PFSK-1 (cell line): ENCODE data around the gene SLC4A2.

Experiments used
- FOXP2 ChIP-seq: optimal IDR thresholded peaks from 2 replicates; pipeline ENCODE3; 2011; ENCODE audit warnings: borderline replicate concordance, control low read depth, inconsistent platforms; ENCODE audit not compliant: insufficient read depth; ENCODE audit errors: extremely low read length, extremely low read depth
- POLR2AphosphoS5 ChIP-seq: IDR thresholded peaks from 2 replicates; pipeline ENCODE4 v1.6.1; 2012; ENCODE audit warnings: low read depth, mild to moderate bottlenecking, control low read depth, low read length, moderate library complexity
- SIN3A ChIP-seq: IDR thresholded peaks from 2 replicates; pipeline ENCODE4 v1.6.1; 2012; ENCODE audit warnings: mild to moderate bottlenecking, low read length, moderate library complexity, borderline replicate concordance; ENCODE audit not compliant: insufficient read depth
- TAF1 ChIP-seq: IDR thresholded peaks from 2 replicates; pipeline ENCODE4 v1.6.1; 2012; ENCODE audit warnings: low read length, control low read depth, borderline replicate concordance; ENCODE audit not compliant: insufficient read depth
- TF ChIP-seq, protein P1 (sequence below), 2 experiments: IDR thresholded peaks; 2 replicates each; pipeline versions ENCODE4 v1.6.1 to v1.8.0; 2011 to 2012; ENCODE audit warnings: low read depth in 2 of 2, low read length in 2 of 2, control low read depth in 1 of 2, inconsistent platforms in 1 of 2, mild to moderate bottlenecking in 1 of 2, moderate library complexity in 1 of 2; ENCODE audit not compliant: insufficient read depth in 1 of 2

Gene SLC4A2

DNA sequence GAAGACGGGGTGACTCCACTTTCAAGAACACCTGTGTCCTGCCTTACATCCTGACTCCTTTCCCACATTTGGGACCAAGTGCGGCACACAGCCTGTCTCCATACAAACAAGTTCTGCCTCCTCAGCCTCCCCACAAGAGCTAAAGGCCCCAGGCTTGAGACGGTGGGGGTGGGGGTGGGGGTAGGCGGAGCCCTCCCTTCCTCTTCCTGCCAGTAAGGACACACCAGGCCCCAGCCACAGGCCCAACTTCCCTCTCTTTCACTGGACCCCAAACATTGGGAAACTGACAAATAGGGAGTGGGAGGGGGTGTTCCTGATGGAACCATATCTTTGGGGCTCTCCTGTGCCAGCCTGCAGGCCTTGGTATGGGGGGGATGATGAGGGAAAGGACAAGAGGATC is 6.3 kb upstream of the SLC4A2 start:
- TF ChIP-seq, protein P1, sequence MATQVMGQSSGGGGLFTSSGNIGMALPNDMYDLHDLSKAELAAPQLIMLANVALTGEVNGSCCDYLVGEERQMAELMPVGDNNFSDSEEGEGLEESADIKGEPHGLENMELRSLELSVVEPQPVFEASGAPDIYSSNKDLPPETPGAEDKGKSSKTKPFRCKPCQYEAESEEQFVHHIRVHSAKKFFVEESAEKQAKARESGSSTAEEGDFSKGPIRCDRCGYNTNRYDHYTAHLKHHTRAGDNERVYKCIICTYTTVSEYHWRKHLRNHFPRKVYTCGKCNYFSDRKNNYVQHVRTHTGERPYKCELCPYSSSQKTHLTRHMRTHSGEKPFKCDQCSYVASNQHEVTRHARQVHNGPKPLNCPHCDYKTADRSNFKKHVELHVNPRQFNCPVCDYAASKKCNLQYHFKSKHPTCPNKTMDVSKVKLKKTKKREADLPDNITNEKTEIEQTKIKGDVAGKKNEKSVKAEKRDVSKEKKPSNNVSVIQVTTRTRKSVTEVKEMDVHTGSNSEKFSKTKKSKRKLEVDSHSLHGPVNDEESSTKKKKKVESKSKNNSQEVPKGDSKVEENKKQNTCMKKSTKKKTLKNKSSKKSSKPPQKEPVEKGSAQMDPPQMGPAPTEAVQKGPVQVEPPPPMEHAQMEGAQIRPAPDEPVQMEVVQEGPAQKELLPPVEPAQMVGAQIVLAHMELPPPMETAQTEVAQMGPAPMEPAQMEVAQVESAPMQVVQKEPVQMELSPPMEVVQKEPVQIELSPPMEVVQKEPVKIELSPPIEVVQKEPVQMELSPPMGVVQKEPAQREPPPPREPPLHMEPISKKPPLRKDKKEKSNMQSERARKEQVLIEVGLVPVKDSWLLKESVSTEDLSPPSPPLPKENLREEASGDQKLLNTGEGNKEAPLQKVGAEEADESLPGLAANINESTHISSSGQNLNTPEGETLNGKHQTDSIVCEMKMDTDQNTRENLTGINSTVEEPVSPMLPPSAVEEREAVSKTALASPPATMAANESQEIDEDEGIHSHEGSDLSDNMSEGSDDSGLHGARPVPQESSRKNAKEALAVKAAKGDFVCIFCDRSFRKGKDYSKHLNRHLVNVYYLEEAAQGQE (IDR thresholded peaks at IDR 0.05; ENCODE audit: insufficient read depth in 1 of 2, low read depth in 2 of 2, low read length in 2 of 2) = no peak

- TF ChIP-seq POLR2AphosphoS5 (no peak), TAF1 (no peak)
Observed at GRCh38 chr7:151053751-151054150, 5.6 kb upstream of the SLC4A2 start.

- TF ChIP-seq POLR2AphosphoS5 (no peak), TAF1 (no peak), FOXP2 (no peak), SIN3A (no peak)
- TF ChIP-seq, protein P1 (IDR thresholded peaks at IDR 0.05; ENCODE audit: insufficient read depth in 1 of 2, low read depth in 2 of 2, low read length in 2 of 2) = no peak
Observed at GRCh38 chr7:151056283-151056665, 3.1 kb upstream of the SLC4A2 start.

DNA sequence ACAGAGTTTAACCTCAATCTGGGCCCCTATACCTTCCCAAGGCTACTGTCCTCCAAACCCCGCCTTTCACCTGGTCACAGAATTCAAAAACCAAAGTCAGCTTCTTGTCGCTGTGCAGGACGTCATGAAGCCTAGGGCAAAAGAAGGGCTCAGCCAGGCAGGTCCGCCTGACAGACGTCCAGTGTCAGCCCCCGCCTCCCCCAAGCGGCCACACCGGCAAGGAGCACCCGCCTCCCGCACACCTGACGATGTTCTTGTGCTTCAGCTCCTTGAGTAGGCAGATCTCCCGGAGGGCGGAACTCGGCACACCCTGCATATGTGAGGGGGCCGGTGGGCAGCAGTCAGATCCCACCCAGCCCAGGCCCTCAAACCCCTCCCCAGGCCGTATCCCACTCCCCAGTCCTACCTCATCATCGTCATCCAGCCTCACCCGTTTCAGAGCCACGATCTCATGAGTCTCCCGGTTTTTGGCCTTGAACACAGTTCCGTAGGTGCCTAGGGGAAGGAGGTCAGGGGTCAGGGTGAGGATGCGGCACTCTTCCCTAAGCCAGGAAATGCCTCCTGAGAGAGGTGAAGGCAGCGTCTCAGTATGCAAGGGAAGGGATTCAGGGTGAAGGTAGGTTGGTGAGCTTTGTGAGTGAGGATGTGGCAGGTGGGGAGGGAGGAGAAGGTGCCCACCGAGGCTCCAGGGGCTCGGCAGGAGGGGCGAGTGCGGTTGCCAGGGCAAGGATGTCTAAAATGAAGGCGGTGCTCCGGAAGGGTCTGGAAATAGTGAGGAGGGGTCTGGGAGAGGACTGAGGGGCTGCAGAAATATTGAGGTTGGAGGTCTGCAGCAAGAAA is 2.5 kb upstream of the SLC4A2 start:
- TF ChIP-seq TAF1 = no peak
- TF ChIP-seq SIN3A = no peak
- TF ChIP-seq POLR2AphosphoS5 = no peak
- TF ChIP-seq, protein P1 (IDR thresholded peaks at IDR 0.05; ENCODE audit: insufficient read depth in 1 of 2, low read depth in 2 of 2, low read length in 2 of 2) = no peak
- TF ChIP-seq FOXP2 = no peak

DNA sequence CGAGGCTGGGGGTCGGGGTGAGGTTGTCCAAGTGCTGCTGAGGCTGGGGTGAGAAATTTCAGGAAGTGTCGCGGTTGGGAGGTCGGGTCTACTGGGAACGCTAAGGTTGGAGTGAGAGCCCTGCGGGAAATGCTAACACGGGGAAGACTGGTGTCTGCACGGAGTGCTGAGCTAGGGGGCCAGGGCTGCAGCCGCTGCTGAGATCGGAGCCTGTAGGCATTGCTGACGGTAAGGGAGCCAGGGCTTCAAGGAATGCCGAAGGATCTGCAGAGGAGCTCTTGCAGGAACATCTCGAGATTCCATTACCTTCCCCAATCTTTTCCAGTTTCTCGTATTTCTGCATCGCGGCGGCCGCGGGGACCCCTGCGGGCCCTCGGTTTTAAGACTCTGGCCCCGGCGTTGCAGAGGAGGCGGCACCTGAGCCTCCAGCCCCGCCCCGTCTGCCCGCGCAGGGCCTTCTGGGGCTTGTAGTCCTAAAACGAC is 1.8 kb upstream of the SLC4A2 start, which contains the start of gene CDK5:
CDK5 (minus strand) TSS at position 392 of the 483 bp plus-strand sequence; CDS start at position 343, 49 bp downstream.
- TF ChIP-seq FOXP2 (no peak), TAF1 (no peak), SIN3A (no peak), POLR2AphosphoS5 (no peak)
- TF ChIP-seq, protein P1 (IDR thresholded peaks at IDR 0.05; ENCODE audit: insufficient read depth in 1 of 2, low read depth in 2 of 2, low read length in 2 of 2) = no peak
